Fibroblast of mammary gland (primary cell): ENCODE results near the gene SGCE.

Source experiments
- DNase-seq: peaks from one replicate; pipeline ENCODE4 v3.0.0-alpha.2; 2010; ENCODE audit warnings: low read depth
- H3K4me3 ChIP-seq: 2 replicates; pipeline ENCODE4 v1.5.1; 2011; ENCODE audit warnings: low read depth, mild to moderate bottlenecking, low read length, moderate library complexity; ENCODE audit not compliant: control insufficient read depth
- TF ChIP-seq, protein P1 (sequence below): conservative IDR thresholded peaks from 2 replicates; pipeline ENCODE4 v1.5.1; 2011; ENCODE audit warnings: low read depth, low read length, inconsistent platforms; ENCODE audit not compliant: control insufficient read depth, insufficient read depth

SGCE gene

DNA sequence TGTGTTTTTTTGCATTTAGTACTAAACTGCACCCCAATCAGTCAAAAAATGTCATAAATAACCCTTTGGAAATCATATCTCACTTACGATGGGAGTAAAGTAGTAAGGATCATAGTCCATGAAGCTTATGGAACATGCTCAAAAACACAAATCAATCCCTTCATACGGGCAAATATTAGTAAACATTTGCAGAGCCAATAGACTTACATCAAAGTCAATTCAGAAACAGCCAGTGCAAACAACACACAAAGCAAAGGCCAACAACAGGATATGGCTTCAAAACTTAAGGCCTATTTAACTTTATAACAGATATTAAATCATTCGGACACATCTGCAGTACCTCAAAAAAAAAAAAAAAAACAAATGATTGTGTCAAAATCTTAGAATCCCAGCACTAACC lies 32.1 kb downstream of the SGCE start:
- DNase-seq: no peak
- H3K4me3 ChIP-seq: no peak overlapping the region
- TF ChIP-seq, protein P1, sequence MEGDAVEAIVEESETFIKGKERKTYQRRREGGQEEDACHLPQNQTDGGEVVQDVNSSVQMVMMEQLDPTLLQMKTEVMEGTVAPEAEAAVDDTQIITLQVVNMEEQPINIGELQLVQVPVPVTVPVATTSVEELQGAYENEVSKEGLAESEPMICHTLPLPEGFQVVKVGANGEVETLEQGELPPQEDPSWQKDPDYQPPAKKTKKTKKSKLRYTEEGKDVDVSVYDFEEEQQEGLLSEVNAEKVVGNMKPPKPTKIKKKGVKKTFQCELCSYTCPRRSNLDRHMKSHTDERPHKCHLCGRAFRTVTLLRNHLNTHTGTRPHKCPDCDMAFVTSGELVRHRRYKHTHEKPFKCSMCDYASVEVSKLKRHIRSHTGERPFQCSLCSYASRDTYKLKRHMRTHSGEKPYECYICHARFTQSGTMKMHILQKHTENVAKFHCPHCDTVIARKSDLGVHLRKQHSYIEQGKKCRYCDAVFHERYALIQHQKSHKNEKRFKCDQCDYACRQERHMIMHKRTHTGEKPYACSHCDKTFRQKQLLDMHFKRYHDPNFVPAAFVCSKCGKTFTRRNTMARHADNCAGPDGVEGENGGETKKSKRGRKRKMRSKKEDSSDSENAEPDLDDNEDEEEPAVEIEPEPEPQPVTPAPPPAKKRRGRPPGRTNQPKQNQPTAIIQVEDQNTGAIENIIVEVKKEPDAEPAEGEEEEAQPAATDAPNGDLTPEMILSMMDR: no peak

DNA sequence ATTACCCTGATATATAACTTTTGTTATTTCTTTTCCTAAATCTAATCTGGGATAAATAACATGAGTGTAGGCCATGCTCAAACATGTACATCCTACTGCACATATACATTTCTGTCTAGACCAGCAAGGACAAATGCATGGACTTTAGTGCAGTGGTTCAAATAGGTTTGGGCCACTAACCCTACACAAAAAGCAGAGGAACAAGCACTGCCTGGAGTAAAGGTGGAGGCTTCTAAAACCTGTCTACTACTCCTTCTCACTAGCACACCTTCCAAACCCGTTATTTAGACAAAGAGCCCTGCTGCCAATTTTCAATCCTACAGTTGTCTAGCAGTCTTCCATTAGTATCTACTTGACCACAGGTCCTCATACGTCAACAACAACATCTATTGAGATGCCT lies 34.8 kb downstream of the SGCE start:
- DNase-seq: no peak
- TF ChIP-seq, protein P1: no peak
- H3K4me3 ChIP-seq: no peak overlapping the region

- peak; percentile 96 for DNase-seq
- no peak overlapping the region for H3K4me3 ChIP-seq
Measured at GRCh38 chr7:94620703-94621118, 35.2 kb downstream of the SGCE start.

GRCh38 chr7:94618126-94618525 lies 37.8 kb downstream of the SGCE start:
- TF ChIP-seq, protein P1: no peak
- no peak for DNase-seq
- H3K4me3 ChIP-seq: no peak overlapping the region

More at GRCh38 chr7:94620703-94621118, 35.2 kb downstream of the SGCE start:
- TF ChIP-seq, protein P1: no peak

- H3K4me3 ChIP-seq: no peak overlapping the region
- DNase-seq: no peak
- TF ChIP-seq, protein P1: no peak
Measured at GRCh38 chr7:94616855-94617254, 39.1 kb downstream of the SGCE start.

- H3K4me3 ChIP-seq: no peak overlapping the region
- DNase-seq: no peak
- TF ChIP-seq, protein P1: no peak
Measured at GRCh38 chr7:94615666-94616065, 40.3 kb downstream of the SGCE start.

DNA sequence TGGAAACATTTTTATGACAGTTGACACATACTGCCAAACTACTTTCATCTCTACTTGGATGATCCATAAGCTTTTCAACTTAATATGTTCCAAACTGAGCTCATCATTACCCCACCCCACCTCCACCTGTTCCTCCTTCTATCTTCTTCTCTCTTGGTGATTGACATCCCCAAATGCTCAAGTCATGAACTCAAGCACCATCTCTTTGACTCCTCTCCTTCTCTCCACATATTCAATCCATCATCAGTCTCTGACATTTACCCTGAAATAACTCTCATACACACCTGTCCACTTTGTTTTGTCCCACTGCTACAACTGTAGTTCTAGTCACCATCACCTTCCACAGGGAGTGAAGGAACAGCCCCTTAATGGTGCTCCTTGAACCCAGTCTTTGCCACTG lies 43.3 kb downstream of the SGCE start:
- TF ChIP-seq, protein P1: no peak
- H3K4me3 ChIP-seq: no peak overlapping the region
- no peak for DNase-seq
